Measurements from ENCODE around the gene TRAPPC12.

TRAPPC12 gene

DNA sequence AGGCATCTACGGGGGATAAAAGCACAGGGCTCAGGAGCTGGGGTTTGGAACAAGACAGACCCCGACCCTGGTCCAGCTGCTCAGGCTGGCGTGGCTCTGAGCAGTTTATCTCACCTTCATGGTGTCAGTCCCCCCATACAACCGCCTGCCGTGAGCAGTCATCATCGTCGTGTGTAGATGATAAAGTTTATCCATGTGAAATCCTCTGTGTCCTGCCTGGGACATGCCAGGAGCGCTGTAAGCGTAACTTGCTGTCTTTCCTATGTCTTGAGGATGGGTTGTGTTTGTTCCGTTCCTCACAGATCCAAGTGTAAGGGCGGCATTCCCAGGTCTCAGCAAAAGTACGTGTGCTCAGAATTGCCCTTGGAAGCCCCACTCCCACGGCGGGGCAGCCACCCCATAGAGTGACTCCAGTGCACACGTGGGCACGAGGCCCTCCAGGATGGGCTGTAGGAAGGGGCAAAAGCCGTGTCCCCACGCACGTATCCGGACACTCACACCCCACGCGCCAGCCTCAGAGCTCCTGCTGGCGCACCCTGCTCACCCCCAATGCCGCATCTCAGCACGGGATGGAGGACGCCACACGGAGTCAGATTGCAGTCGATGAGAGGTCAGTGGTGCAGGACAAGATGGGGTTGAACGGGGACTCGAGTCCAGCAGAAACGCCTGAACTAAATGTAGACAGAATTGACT, 88.9 kb downstream of the TRAPPC12 start:
- DNase-seq (ENCODE audit: low read depth in 2 of 2), result no peak

DNA sequence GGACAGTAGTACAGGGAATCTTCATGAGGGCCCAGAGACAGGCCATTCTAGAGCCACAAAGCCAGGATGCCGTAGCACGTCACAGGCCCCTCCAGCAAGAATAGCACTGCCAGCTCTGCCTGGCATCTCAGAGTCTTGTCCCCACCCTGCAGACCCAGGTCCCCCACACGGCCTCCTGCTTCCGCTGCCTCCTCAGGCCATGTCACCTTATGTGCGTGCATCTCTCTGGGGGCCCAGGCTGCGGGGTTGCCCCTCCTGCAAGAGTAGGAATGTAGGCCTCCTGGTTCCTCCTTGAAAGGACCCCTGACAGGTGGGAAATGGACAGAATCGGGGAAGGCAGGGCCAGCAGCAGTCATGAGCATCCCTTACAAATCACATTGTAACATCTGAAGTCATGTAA, 90.0 kb downstream of the TRAPPC12 start:
- no peak for DNase-seq (ENCODE audit: low read depth in 2 of 2)

GRCh38 chr2:3470166-3470651, 90.7 kb downstream of the TRAPPC12 start:
- DNase-seq (ENCODE audit: low read depth in 2 of 2), result no peak

DNA sequence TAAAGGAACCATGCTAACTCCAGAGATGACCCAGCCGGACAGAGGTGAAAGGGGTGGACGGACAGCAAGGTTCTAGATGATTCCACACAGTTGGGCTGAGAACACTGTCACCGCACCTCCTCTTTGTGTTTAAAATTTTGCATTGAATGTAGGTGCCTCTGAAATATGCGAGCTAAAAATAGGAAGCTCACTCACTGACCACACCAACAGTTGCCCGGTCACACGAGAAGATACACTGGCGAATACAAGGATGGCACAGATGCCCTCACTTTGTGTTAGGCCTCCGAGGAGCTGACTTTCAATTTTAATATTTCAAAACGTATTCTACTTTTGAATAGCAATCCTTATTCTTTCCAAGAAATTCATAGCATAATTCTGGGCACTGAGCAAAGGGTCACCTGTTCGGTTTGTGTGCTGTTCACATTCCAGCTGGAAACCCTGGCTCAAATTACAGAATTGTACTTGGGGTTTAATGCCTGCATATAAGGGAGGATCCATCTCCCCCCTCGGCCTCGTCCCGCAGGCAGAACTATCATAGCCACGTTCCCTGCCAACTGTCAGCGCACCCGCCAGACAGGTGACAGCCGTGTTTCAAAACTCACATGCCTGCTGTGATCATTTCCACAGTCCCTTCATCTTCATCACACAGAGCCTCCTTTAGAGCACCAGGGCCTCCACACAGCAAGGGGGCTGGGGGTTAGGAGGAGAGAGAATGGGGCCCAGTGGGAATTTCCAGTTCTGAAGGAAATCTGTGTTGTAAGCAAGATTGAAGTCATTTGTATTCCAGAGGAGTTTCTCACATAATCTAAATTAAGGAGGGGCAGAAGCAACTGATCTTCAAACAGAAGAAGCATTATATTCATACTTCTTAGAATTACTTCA, 91.6 kb downstream of the TRAPPC12 start:
- DNase-seq (ENCODE audit: low read depth in 2 of 2), result no peak

DNA sequence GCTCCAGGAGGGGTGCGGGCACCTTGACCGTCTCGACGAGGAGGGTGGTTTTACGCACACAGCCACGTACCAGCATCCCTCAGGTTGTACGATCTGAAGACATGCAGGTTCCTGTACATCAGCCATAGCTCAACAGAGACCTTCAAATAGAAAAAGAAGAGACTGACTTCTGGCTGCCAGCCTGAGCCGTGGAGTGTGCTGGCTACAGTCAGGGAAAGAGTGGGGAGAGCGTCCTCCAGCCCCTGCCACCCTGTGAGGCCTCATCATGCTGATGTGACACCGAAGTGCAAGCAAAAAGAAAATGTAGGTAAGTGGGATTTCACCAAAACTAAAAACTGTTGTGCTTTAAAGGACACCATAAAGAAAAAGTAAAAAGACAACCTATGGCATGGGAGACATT, 92.8 kb downstream of the TRAPPC12 start:
- no peak for DNase-seq (ENCODE audit: low read depth in 2 of 2)

DNA sequence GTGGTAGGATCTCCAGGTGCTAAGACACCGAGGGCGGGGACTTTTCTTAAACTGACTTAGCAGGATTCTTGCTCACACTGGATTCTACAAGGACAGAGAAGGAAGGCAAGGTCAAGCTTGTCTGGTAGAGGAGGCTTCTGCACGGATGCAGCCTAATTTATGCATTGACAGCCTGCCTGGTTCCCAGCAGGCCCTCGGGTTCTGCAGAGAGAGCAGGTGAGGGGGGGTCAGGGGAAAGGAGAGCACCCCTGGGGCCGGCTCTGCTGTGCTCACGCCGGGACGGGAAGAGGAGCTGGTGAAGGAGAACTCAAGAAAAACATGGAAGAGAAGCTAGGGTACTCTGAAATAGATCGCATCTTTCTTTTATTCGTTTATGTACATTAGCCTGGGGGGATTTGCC, 93.5 kb downstream of the TRAPPC12 start:
- DNase-seq (ENCODE audit: low read depth in 2 of 2), result no peak

GRCh38 chr2:3475771-3476170, 96.3 kb downstream of the TRAPPC12 start:
- no peak for DNase-seq (ENCODE audit: low read depth in 2 of 2)

- DNase-seq (ENCODE audit: low read depth in 2 of 2), result no peak
Observed at GRCh38 chr2:3476321-3476984, 97.0 kb downstream of the TRAPPC12 start.

DNA sequence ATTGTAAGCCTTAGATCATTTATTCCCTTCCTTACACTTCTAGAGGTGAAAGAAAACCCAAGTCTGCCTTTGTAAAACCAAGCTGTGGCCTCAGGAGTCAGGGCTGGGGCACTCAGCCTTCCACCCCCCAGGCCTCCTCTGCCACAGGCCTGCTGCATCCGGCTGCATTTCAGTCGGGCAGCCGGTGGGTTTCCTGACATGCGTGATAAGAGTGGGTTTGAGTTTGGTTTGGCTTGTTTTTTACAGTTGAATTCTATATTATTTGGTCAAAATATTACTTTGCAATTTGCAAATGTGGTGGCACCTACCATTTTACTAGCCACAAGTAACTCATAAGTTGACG, 97.5 kb downstream of the TRAPPC12 start:
- DNase-seq (ENCODE audit: low read depth in 2 of 2), result no peak

GRCh38 chr2:3478846-3479385, 99.4 kb downstream of the TRAPPC12 start:
- DNase-seq (ENCODE audit: low read depth in 2 of 2), result no peak

DNA sequence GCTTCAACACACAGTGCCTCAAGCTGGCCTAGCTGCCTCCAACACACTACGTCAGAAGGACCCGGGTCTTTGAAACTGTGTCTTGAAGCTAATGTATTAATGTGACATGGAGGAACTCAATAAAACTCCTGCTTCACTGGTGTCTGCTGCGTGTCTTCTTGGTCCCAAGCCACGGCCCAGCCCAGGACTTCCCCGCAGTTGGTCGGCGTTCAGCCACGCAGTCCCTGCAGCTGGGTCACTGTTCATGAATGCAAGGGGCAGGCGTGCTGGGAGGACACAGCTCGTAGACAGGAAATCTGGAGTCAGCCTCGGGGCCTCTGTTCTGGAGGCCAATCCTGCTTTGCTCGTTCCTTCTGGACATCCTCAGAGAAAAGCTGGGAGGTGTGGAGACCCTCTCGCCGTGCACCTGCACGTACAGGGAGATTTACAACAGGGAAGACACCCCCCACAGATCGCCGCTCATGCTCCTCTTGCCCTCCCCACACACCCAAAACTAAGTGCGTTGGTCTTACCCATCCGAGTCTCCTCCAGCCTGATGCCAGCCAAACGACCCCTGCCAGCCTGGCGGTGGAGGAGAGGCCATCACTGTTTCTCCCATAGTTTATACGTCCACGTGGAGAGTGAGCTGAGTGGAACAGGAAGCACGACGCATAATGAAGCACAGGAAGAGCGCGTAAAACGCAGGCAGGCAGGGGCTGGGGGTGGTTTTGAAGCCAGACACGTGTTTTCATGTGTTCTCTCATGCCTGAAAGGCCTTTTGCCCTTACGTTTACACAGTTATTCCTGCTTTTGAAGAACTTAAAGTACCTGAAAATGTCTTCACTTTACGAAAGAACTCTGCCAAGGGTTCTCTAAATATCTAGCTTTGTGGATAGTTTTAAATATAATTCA, 100.2 kb downstream of the TRAPPC12 start:
- no peak for DNase-seq (ENCODE audit: low read depth in 2 of 2)

GRCh38 chr2:3480352-3481010, 101.0 kb downstream of the TRAPPC12 start:
- DNase-seq (ENCODE audit: low read depth in 2 of 2), result peak in 1 of 2 donors; percentile 20

- no peak for DNase-seq (ENCODE audit: low read depth in 2 of 2)
Observed at GRCh38 chr2:3481011-3481400, 101.5 kb downstream of the TRAPPC12 start.

- no peak for DNase-seq (ENCODE audit: low read depth in 2 of 2)
Observed at GRCh38 chr2:3481736-3482362, 102.4 kb downstream of the TRAPPC12 start.

DNA sequence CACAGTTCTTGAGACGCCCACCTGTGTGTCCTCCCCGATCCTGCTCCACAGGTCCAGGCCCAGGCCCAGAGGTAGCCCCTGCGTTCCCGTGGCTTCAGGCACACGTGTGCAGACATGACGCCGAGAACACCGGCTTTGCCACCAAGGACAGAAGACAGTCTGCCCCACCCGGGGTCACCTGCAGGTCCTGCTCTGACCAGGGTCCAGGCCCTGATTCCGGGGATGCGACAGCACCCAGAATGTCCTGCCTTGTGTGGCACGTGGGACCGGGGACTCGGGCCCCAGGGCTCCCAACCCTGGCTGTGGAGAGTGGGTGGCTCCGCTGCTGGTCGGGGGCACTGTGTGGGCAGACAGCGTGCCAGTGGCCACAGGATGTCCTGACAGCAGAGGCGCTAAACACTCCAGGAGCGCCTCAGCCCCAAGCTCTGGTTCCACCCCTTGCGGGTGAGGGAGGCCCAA, 102.9 kb downstream of the TRAPPC12 start:
- no peak for DNase-seq (ENCODE audit: low read depth in 2 of 2)

- peak in 1 of 2 donors; percentile 8 for DNase-seq (ENCODE audit: low read depth in 2 of 2)
Observed at GRCh38 chr2:3483227-3483985, 103.9 kb downstream of the TRAPPC12 start.

DNA sequence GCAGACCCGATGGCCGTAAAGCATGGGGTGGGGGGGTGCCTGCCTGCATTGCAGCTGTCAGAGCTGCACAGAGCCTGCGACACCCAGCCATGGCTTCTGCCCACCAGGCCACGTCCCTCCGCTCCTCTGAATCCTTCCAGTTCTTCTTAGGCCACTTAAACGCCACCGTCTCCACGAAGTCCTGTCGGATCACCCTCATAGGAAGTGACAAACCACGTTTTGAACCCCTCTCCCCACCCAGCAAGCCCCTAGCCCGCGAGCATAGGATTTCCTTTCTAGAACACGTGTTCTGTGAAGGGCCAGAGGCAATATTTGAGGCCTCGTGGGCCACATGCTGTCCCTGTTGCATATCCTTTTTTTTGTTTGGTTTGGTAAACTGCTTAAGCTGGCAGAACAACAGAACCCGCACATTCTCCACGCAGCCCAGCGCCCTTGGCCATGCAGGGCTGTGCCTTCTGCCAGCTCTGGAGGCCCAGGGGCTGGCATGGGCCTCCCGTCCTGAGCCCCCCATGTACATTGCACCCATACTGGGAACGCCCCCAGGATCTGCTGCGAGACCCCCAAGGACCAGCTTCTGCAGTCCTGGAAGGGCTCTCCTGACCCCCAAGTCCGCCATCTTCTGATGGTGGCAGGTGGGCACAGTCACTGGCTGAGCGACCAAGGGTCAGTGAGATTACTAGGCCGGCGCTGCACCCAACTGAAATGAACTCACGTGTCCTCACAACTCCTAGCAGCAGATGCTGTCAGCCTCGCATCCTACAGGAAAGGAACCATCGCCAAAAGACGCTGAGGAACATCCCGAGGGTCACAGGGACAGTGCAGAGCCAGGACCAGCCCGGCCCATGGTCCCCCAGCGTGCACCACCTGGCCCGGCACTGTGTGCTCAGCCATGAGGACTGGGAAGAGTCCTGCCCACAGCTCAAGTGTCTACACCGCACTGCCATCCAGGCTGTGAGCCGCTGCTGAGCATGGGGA, 104.8 kb downstream of the TRAPPC12 start:
- DNase-seq (ENCODE audit: low read depth in 2 of 2), result no peak

DNA sequence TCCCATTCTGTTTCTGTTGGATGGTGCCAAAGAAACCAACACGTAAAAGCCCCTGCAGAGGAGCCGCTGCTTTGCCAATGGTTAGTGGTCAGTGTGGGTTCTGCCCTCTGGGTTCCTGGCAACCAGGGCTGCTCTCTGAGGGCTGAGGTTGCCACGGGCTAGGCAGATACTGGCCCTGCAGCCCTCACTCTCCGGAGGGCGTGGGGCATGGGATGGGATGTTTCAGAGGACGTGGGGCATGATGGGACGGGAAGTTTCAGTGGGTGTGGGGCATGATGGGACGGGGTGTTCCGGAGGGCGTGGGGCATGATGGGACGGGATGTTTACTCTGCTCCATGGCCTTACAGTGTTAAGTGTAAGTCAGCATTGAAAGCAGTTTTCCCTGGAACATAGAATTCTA, 105.7 kb downstream of the TRAPPC12 start:
- DNase-seq (ENCODE audit: low read depth in 2 of 2), result no peak

Measured in stimulated activated CD4-positive, alpha-beta T cell treated with anti-CD3 and anti-CD28 coated beads, Interleukin-1b, Interleukin-23, amount 100 ng/mL, for 4 hours (primary cell).